Measurements from ENCODE around the gene UBA6.

- TF ChIP-seq CTCF (IDR thresholded peaks at IDR 0.05; ENCODE audit: low read length) (no peak), EZH2 (optimal IDR thresholded peaks at IDR 0.05; ENCODE audit: low read depth, low read length) (no peak), EZH2phosphoT487 (IDR thresholded peaks at IDR 0.05; ENCODE audit: low read length) (no peak)
Measured at GRCh38 chr4:67678612-67679011, 22.3 kb downstream of the UBA6 start.
